Lower leg skin (tissue), 4 donors: ENCODE measurements around the gene FRAS1. TPM values are rescaled to one million over a fixed set of nuclear protein-coding genes. Genes with fewer than 3 reads are reported as not detected.

Experiments used
- DNase-seq, 2 donors: peaks; one replicate each; pipeline ENCODE4 v3.0.0-alpha.2; 2019; ENCODE audit warnings: low spot score in 2 of 2
- H3K4me3 ChIP-seq: fragments of 200-600 bp; sonication (generic); 2 replicates; pipeline ENCODE4 v1.5.1; 2017; ENCODE audit warnings: mild to moderate bottlenecking, low read depth; ENCODE audit not compliant: poor library complexity, severe bottlenecking
- POLR2A ChIP-seq, 2 donors: fragments of 450-650 bp; IDR thresholded peaks; one replicate each; pipeline ENCODE4 v1.6.1; 2016 to 2017; ENCODE audit warnings: antibody characterized with exemption in 2 of 2, mild to moderate bottlenecking in 1 of 2, moderate library complexity in 1 of 2
- WGBS, 2 donors: methylation state at CpG; one replicate each; pipeline ENCODE4 v1.1.5; 2018; 5-methylcytosine and 5-hydroxymethylcytosine counted together
- intact Hi-C: fragments of 100-400 bp; cut with DNase I; formaldehyde crosslinking; loops from one replicate; pipeline ENCODE4 v1.15.0; 2023; ENCODE audit warnings: low total_unique reads
- total RNA-seq, 4 donors: library from RNA; depleted of rRNA; stranded (reverse); fragments of >200 nt; gene quantifications; one replicate each; pipeline ENCODE4 v1.1.0, GENCODE V29; 2016
- TF ChIP-seq, protein P1 (sequence below), 3 donors: fragments of 450-650 bp; IDR thresholded peaks; one replicate each; pipeline ENCODE4 v1.5.1; 2016; ENCODE audit warnings: antibody characterized with exemption in 3 of 3, mild to moderate bottlenecking in 3 of 3, moderate library complexity in 2 of 3

The FRAS1 gene
- total RNA-seq, 4 donors from 2014 or later, result 0.83 to 5.3 (median 3.0) TPM

DNA sequence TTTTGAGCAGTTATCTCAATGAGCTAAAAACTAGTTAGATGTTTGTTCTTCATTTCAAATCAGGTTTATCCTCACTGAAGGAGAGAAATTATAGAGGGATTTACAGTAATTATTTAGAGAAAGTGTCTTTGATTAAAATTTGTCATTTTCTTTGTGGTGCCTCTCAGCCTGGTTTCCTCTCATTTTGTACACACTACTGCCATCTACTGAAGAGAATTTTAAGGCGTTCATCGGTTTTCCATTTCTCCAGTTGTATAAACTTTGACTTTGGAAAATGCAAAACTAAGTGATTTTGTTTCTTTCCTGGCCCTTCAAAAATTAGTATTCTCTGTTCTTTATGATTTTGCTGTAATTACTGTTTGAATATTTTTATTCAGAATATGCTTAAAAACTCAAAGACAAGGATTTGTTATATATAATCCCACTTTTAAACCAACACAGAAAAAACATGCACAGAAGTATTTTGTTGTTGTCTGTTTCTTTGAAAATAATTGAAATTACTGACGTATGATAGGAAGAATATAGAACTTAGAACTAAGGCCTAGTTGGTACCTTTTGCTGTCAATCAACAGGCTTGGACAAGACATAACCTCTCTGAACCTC lies 460.0 kb downstream of the FRAS1 start:
- intact Hi-C loops, result loop anchor here (10.0 kb wide), 1 partner anchor 552 kb away; no protein-coding TSS in a partner anchor
- no peak for TF ChIP-seq POLR2A (IDR thresholded peaks at IDR 0.05)
- TF ChIP-seq, protein P1, sequence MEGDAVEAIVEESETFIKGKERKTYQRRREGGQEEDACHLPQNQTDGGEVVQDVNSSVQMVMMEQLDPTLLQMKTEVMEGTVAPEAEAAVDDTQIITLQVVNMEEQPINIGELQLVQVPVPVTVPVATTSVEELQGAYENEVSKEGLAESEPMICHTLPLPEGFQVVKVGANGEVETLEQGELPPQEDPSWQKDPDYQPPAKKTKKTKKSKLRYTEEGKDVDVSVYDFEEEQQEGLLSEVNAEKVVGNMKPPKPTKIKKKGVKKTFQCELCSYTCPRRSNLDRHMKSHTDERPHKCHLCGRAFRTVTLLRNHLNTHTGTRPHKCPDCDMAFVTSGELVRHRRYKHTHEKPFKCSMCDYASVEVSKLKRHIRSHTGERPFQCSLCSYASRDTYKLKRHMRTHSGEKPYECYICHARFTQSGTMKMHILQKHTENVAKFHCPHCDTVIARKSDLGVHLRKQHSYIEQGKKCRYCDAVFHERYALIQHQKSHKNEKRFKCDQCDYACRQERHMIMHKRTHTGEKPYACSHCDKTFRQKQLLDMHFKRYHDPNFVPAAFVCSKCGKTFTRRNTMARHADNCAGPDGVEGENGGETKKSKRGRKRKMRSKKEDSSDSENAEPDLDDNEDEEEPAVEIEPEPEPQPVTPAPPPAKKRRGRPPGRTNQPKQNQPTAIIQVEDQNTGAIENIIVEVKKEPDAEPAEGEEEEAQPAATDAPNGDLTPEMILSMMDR (IDR thresholded peaks at IDR 0.05), result no peak
- no peak overlapping the region for H3K4me3 ChIP-seq
- WGBS, 2 donors, result 23 to 24% methylated on average over 3 of the region's 3 CpGs
- no peak for DNase-seq

DNA sequence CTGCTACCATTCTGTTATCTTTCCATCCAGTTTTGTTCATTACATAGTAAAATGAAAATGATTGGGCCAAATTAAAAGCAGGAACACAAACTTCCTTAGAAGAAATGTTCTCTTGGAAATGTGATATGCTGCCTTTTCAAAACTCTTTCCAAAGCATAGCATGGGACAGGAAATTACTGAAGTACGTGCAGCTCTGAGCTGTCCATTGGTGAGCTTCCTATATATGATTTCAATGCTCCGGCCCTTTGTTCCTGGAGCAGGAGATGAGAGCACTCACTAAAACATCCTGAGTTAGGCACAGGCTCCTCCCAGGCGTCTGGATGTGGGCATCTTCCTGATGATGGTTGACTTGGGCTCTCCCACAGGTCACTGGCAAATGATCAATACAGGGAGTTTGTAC lies 461.4 kb downstream of the FRAS1 start:
- WGBS, 2 donors, result 63 to 77% methylated on average over 3 of the region's 3 CpGs
- no peak for DNase-seq
- intact Hi-C loops, result loop anchor here (10.0 kb wide), 1 partner anchor 554 kb away; no protein-coding TSS in a partner anchor
- no peak overlapping the region for H3K4me3 ChIP-seq
- TF ChIP-seq, protein P1 (IDR thresholded peaks at IDR 0.05), result no peak
- no peak for TF ChIP-seq POLR2A (IDR thresholded peaks at IDR 0.05)

DNA sequence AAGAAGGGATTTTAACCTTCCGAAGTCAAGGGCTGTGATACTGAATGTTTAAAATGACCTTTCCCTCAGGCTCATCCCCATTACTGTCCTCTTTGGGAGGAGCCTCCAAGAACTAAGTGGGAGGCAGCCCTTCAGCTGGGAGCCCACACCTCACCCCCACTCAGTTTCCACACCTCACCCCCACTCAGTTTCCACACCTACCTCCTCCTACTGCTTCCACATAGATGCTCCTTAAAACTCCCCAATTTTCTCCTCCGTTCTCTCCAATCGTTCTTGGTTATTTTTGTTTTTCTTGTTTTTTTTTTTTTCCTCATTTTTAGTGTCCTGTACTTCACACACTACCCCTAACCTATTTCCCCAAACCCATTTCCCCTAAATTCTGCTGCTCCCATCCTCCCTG lies 462.8 kb downstream of the FRAS1 start:
- TF ChIP-seq POLR2A (IDR thresholded peaks at IDR 0.05), result no peak
- TF ChIP-seq, protein P1 (IDR thresholded peaks at IDR 0.05), result no peak
- DNase-seq, result no peak
- WGBS, 2 donors, result 83 to 86% methylated on average over 3 of the region's 3 CpGs
- no peak overlapping the region for H3K4me3 ChIP-seq
- intact Hi-C loops, result loop anchor here (10.0 kb wide), 1 partner anchor 555 kb away; no protein-coding TSS in a partner anchor

DNA sequence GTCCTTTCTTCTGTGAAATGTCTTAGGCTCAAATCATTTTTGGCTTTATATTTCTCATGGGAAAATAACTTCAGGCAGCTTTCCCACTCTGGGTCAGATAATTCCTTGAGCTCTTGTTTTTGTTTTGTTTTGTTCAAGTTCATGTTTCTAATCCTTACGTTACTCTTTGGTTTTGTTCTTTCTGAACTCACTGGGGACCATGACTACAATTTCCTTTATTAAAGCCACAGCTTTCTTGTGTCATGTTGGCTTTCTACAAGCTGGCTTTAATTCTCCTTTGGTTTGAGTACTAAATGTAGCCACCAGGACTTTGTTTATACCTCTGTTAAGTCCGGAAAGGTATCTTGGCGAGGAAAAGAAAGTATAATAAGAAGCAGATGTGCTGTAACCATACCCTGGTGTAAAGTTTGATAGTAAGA lies 463.7 kb downstream of the FRAS1 start:
- no peak for DNase-seq
- 42 to 54% methylated on average over 3 of the region's 3 CpGs for WGBS, 2 donors
- H3K4me3 ChIP-seq, result no peak overlapping the region
- TF ChIP-seq, protein P1 (IDR thresholded peaks at IDR 0.05), result no peak
- TF ChIP-seq POLR2A (IDR thresholded peaks at IDR 0.05), result no peak
- intact Hi-C loops, result no loop called here

DNA sequence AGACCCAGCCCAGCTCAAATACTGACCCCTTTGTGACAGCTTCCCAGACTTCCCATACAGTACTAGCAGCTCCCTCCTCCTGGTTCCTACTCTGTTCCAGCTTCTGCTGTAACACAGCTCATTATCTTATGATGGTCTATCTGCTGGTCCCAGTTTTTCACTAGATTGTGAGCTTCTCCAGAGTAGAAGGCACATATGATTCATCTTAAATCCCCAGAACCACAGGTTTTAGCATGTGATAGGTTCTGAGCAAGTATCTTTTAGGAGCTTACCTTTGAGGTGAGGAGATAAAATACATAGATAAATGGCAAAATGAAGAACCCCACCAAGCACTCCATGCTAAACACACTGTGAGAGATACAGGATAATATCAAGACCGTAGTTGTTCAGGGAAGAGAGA lies 466.9 kb downstream of the FRAS1 start:
- DNase-seq, result no peak
- TF ChIP-seq POLR2A (IDR thresholded peaks at IDR 0.05), result no peak
- TF ChIP-seq, protein P1 (IDR thresholded peaks at IDR 0.05), result no peak
- 0 to 50% methylated on average over 1 of the region's 1 CpG for WGBS, 2 donors
- H3K4me3 ChIP-seq, result no peak overlapping the region
- intact Hi-C loops, result no loop called here

DNA sequence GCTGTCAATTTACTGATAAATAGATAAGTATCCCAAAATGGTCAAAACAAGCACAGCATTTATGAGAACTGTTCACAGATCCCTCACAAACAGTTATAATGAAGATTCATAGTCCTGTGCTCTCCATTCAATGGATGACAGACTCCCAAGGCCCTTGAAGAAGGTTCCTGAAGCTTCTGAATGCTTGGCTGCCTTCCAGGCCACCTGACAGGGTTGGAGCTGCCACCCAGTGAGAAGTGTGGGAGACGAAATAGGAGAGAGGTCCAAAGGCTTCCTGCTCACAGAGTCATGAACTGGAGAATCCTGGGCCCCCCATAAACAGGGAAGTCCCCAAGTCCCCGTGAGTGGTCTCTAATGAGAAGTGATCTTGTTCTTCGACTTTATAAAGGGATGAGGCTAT lies 468.4 kb downstream of the FRAS1 start:
- TF ChIP-seq, protein P1 (IDR thresholded peaks at IDR 0.05), result no peak
- TF ChIP-seq POLR2A (IDR thresholded peaks at IDR 0.05), result no peak
- H3K4me3 ChIP-seq, result no peak overlapping the region
- DNase-seq, result no peak
- 84 to 85% methylated on average over 3 of the region's 3 CpGs for WGBS, 2 donors
- intact Hi-C loops, result no loop called here
